Cardiac fibroblast (primary cell): Measurements from ENCODE around the gene PPP1R15A.
A peak's percentile ranks its signal among the peaks of the same experiment; 100 is the strongest.
"Not testable (repeated sequence)": the region's sequence is repeated elsewhere in the genome, so short reads cannot be mapped to it uniquely, and the experiment has no call there.

Experiments used
- DNase-seq, 2 donors: peaks; one replicate each; pipeline versions ENCODE4 v3.0.0 to v3.0.0-alpha.2; 2010; ENCODE audit warnings: low read depth in 2 of 2
- H3K4me3 ChIP-seq, 2 donors: replicated peaks in 1 of 2; 1 replicate in 1 of 2; 2 replicates in 1 of 2; pipeline ENCODE4 v1.5.1; 2011; ENCODE audit warnings: low read depth in 2 of 2, low read length in 2 of 2, mild to moderate bottlenecking in 2 of 2, moderate library complexity in 1 of 2
- TF ChIP-seq, protein P1 (sequence below): IDR thresholded peaks from one replicate; pipeline ENCODE4 v1.5.1; 2011; ENCODE audit warnings: low read depth, mild to moderate bottlenecking, low read length, inconsistent platforms

The PPP1R15A gene

DNA sequence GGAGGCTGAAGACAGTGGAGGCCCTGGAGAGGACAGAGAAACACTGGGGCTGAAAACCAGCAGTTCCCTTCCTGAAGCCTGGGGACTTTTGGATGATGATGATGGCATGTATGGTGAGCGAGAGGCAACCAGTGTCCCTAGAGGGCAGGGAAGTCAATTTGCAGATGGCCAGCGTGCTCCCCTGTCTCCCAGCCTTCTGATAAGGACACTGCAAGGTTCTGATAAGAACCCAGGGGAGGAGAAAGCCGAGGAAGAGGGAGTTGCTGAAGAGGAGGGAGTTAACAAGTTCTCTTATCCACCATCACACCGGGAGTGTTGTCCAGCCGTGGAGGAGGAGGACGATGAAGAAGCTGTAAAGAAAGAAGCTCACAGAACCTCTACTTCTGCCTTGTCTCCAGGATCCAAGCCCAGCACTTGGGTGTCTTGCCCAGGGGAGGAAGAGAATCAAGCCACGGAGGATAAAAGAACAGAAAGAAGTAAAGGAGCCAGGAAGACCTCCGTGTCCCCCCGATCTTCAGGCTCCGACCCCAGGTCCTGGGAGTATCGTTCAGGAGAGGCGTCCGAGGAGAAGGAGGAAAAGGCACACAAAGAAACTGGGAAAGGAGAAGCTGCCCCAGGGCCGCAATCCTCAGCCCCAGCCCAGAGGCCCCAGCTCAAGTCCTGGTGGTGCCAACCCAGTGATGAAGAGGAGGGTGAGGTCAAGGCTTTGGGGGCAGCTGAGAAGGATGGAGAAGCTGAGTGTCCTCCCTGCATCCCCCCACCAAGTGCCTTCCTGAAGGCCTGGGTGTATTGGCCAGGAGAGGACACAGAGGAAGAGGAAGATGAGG lies 1.5 kb downstream of the PPP1R15A start:
- peak overlapping the region; percentile 99 to 100 for H3K4me3 ChIP-seq
- peak in 1 of 2 donors; percentile 55 for DNase-seq
- TF ChIP-seq, protein P1, sequence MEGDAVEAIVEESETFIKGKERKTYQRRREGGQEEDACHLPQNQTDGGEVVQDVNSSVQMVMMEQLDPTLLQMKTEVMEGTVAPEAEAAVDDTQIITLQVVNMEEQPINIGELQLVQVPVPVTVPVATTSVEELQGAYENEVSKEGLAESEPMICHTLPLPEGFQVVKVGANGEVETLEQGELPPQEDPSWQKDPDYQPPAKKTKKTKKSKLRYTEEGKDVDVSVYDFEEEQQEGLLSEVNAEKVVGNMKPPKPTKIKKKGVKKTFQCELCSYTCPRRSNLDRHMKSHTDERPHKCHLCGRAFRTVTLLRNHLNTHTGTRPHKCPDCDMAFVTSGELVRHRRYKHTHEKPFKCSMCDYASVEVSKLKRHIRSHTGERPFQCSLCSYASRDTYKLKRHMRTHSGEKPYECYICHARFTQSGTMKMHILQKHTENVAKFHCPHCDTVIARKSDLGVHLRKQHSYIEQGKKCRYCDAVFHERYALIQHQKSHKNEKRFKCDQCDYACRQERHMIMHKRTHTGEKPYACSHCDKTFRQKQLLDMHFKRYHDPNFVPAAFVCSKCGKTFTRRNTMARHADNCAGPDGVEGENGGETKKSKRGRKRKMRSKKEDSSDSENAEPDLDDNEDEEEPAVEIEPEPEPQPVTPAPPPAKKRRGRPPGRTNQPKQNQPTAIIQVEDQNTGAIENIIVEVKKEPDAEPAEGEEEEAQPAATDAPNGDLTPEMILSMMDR = no peak

DNA sequence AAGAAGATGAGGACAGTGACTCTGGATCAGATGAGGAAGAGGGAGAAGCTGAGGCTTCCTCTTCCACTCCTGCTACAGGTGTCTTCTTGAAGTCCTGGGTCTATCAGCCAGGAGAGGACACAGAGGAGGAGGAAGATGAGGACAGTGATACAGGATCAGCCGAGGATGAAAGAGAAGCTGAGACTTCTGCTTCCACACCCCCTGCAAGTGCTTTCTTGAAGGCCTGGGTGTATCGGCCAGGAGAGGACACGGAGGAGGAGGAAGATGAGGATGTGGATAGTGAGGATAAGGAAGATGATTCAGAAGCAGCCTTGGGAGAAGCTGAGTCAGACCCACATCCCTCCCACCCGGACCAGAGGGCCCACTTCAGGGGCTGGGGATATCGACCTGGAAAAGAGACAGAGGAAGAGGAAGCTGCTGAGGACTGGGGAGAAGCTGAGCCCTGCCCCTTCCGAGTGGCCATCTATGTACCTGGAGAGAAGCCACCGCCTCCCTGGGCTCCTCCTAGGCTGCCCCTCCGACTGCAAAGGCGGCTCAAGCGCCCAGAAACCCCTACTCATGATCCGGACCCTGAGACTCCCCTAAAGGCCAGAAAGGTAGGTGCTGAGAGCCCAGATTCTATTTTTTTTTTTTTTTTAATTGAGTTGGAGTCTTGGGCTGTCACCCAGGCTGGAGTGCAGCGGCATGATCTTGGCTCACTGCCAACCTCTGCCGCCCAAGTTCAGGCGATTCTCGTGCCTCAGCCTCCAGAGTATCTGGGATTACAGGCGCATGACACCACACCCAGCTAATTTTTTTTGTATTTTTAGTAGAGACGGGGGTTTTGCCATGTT lies 2.3 kb downstream of the PPP1R15A start:
- TF ChIP-seq, protein P1 = no peak
- DNase-seq = peak; percentile 47 to 79
- H3K4me3 ChIP-seq = peak overlapping the region; percentile 99 to 100

- DNase-seq = peak; percentile 48 to 58
- H3K4me3 ChIP-seq = peak overlapping the region; percentile 99 to 100
Observed at GRCh38 chr19:48876043-48876981, 4.1 kb downstream of the PPP1R15A start.

DNA sequence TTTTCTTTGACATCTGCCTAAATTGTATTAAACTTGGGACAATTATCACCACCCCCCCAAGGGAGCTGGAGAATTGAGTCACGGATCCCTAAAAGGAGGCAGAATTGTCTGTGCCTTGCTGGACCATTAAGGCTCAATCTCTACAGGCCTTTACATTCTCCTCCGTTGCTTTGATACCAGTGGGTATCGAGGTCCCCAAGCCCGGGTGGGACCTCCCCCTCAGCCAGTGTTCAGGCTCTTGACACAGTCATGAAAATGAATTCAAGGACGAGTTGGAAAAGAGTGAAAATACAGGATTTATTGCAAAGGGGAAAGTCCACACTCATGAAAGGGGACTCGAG lies 5.6 kb downstream of the PPP1R15A start:
- no peak overlapping the region for H3K4me3 ChIP-seq
- TF ChIP-seq, protein P1 = no peak
- DNase-seq = no peak

DNA sequence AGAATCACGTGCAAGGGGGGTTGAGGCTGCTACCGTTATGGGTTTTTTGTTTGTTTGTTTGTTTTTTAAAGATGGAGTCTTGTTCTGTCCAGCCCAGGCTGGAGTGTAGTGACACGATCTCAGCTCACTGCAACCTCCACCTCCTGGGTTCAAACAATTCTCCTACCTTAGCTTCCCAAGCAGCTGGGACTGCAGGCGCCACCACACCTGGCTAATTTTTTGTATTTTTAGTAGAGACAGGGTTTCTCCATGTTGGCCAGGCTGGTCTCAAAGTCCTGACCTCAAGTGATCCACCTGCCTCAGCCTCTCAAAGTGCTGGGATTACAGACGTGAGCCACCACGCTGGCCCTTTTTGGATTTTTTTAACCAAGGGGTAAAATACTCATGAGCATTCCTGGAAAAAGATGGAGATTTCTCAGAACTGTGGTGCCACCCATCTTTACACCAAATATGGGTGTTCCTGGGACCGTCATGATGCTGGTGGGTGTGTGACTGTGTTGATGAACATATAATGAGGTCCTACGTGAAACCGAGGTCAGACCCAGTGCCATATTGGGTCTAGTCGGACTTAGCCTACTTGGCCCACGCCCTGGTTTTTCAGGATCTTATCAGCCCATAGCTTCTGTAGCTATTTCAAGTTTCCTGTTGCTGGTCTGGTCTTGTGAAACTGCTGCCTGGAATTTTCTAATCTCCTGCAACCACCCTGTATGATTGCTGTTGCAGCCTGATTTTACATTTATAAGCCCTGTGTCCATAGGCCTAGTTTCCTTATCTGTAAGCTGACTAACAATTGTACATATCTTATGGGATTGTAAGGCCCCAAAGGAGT lies 6.2 kb downstream of the PPP1R15A start:
- H3K4me3 ChIP-seq = no peak overlapping the region
- peak; percentile 61 to 97 for DNase-seq
- TF ChIP-seq, protein P1 = no peak

DNA sequence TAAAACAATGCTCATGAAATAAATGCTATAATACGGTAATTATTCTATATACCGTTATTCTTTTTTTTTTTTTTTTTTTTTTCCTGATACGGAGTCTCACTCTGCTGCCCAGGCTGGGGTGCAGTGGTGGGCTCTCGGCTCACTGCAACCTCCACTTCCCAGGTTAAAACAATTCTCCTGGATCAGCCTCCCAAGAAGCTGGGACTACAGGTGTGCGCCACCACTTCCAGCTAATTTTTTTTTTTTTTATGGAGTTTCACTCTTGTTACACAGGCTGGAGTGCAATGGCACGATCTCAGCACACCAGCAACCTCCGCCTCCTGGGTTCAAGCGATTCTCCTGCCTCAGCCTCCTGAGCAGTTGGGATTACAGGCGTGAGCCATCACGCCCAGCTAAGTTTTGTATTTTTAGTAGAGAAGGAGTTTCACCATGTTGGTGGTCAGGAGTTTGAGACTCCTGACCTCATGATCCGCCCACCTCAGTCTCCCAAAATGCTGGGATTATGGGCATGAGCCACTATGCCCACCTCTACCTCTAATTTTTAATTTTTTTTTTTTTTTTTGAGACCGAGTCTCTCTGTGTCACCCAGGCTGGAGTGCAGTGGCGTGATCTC lies 6.9 kb downstream of the PPP1R15A start:
- no peak for DNase-seq
- TF ChIP-seq, protein P1 = no peak
- H3K4me3 ChIP-seq = no peak overlapping the region

DNA sequence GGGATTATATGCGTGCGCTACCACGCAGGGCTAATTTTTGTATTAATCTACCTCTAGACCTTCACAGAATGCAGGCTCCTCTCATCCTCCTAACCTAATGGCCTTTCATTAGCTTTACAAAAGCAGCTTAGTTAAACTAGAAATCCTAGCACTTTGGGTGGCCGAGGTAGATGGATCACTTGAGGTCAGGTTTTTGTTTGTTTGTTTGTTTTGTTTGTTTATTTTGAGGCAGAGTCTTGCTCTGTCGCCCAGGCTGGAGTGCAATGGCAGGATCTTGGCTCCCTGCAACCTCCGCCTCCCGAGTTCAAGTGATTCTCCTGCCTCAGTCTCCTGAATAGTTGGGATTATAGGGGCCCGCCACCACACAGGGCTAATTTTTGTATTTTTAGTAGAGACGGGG lies 7.5 kb downstream of the PPP1R15A start:
- H3K4me3 ChIP-seq = not testable (repeated sequence)

More for the DNA sequence above, 7.5 kb downstream of the PPP1R15A start:
- DNase-seq = not testable (repeated sequence)
